PC-9 (cell line): ENCODE results near the gene SMIM22.

Experiments
- CTCF ChIP-seq: fragments of 200-600 bp; sonication (generic); conservative IDR thresholded peaks from 2 replicates; pipeline ENCODE4 v1.6.1; 2017; ENCODE audit warnings: mixed run types, antibody characterized with exemption, mild to moderate bottlenecking, moderate library complexity
- EZH2 ChIP-seq: fragments of 200-600 bp; sonication (generic); IDR thresholded peaks from 2 replicates; pipeline ENCODE4 v1.8.0; 2017; ENCODE audit warnings: antibody characterized with exemption, low read depth

DNA sequence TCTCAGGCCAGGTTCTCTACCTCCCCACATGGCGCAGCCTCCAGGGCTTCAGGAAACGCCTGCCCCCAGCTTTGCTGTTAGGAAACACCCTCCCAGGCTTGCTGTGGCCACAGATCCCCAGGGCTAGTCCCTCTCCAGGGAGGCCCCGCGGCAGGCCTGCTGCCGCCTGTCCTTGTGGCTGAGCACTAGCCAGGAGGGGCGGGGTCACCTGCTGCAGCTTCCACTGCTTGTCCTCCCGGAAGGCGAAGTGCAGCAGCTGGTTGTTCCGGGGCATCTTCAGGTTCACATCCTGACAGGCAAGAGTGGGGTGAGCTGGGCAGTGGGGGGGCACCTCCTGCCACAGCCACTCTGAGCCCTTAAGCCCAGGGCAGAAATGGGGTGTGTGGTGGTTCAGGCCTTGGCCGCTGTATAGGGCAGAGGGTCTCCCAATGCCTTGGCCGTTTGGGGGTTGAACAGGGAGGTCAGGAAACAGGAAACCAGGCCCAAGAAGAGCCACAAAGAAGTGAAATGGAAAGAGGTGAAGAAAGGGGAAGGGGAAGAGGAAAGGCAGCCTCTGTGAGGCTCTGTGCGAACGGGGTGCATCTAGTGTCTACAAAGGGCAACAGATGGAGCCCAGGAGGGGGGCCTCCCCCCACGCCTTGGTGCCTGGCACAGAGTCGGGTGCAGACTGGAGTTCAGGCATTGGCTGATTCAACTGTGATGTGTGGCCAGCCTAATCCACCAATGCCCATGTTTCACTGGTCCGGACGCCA, 5.3 kb downstream of the SMIM22 start:
- TF ChIP-seq CTCF: no peak
- TF ChIP-seq EZH2: no peak
